ENCODE results near the gene SLCO4A1.

The SLCO4A1 gene

GRCh38 chr20:62715201-62715600, 72.9 kb downstream of the SLCO4A1 start:
- no peak for DNase-seq (ENCODE audit: low read depth)

GRCh38 chr20:62716198-62716940, 74.1 kb downstream of the SLCO4A1 start:
- DNase-seq (ENCODE audit: low read depth) = peak; percentile 38

- no peak for DNase-seq (ENCODE audit: low read depth)
Observed at GRCh38 chr20:62716941-62717310, 74.6 kb downstream of the SLCO4A1 start.

GRCh38 chr20:62717933-62718332, 75.6 kb downstream of the SLCO4A1 start:
- no peak for DNase-seq (ENCODE audit: low read depth)

- no peak for DNase-seq (ENCODE audit: low read depth)
Observed at GRCh38 chr20:62718546-62718945, 76.2 kb downstream of the SLCO4A1 start.

GRCh38 chr20:62719250-62719935, 77.1 kb downstream of the SLCO4A1 start:
- DNase-seq (ENCODE audit: low read depth) = peak; percentile 29
